HG03457 (cell line): Measurements from ENCODE around the gene GPRIN2.
"Not testable (repeated sequence)": the region's sequence is repeated elsewhere in the genome, so short reads cannot be mapped to it uniquely, and the experiment has no call there.

Experiments
- ATAC-seq: cut with Tn5 transposase; IDR thresholded peaks from one replicate; pipeline ENCODE4 v1.9.1; 2021; ENCODE audit warnings: moderate number of reproducible peaks; ENCODE audit not compliant: unreplicated experiment

Gene GPRIN2

GRCh38 chr10:46538155-46538554 lies 18.3 kb downstream of the GPRIN2 start:
- no peak for ATAC-seq

- no peak for ATAC-seq
Observed at GRCh38 chr10:46537309-46537708, 19.1 kb downstream of the GPRIN2 start.

- ATAC-seq: no peak
Observed at GRCh38 chr10:46536781-46537180, 19.7 kb downstream of the GPRIN2 start.

GRCh38 chr10:46536171-46536570 lies 20.3 kb downstream of the GPRIN2 start:
- no peak for ATAC-seq

GRCh38 chr10:46534828-46535524 lies 21.5 kb downstream of the GPRIN2 start:
- no peak for ATAC-seq

- not testable (repeated sequence) for ATAC-seq
Observed at GRCh38 chr10:46532256-46532655, 24.2 kb downstream of the GPRIN2 start.

- no peak for ATAC-seq
Observed at GRCh38 chr10:46530249-46531186, 25.9 kb downstream of the GPRIN2 start.

GRCh38 chr10:46529742-46530141 lies 26.7 kb downstream of the GPRIN2 start:
- not testable (repeated sequence) for ATAC-seq

GRCh38 chr10:46528675-46529615 lies 27.5 kb downstream of the GPRIN2 start:
- ATAC-seq: no peak

- ATAC-seq: no peak
Observed at GRCh38 chr10:46528171-46528671, 28.2 kb downstream of the GPRIN2 start.

GRCh38 chr10:46527241-46527811 lies 29.1 kb downstream of the GPRIN2 start:
- no peak for ATAC-seq

- no peak for ATAC-seq
Observed at GRCh38 chr10:46526682-46527038, 29.8 kb downstream of the GPRIN2 start.

GRCh38 chr10:46525824-46526681 lies 30.4 kb downstream of the GPRIN2 start:
- ATAC-seq: no peak

- no peak for ATAC-seq
Observed at GRCh38 chr10:46525177-46525823, 31.2 kb downstream of the GPRIN2 start.

GRCh38 chr10:46524472-46525176 lies 31.8 kb downstream of the GPRIN2 start:
- no peak for ATAC-seq

- no peak for ATAC-seq
Observed at GRCh38 chr10:46523962-46524471, 32.4 kb downstream of the GPRIN2 start.

- no peak for ATAC-seq
Observed at GRCh38 chr10:46523119-46523961, 33.1 kb downstream of the GPRIN2 start.
